Peyer's patch (tissue), 4 donors: ENCODE measurements around the gene CWC27. TPM values are rescaled to one million over a fixed set of nuclear protein-coding genes. Genes with fewer than 3 reads are reported as not detected.
"Not testable (repeated sequence)": the region's sequence is repeated elsewhere in the genome, so short reads cannot be mapped to it uniquely, and the experiment has no call there.

ENCODE experiments used
- DNase-seq, 3 donors: peaks; one replicate each; pipeline ENCODE4 v3.0.0-alpha.2; 2017 to 2019
- H3K27ac ChIP-seq, 4 donors: fragments of 200-600 bp; sonication (generic); one replicate each; pipeline ENCODE4 v1.5.1; 2016 to 2019
- H3K27me3 ChIP-seq, 2 donors: fragments of 200-600 bp; sonication (generic); one replicate each; pipeline ENCODE4 v1.5.1; 2019
- H3K36me3 ChIP-seq, 3 donors: fragments of 200-600 bp; sonication (generic); one replicate each; pipeline ENCODE4 v1.5.1; 2016 to 2019
- H3K4me1 ChIP-seq, 4 donors: fragments of 200-600 bp; sonication (generic); one replicate each; pipeline ENCODE4 v1.5.1; 2016 to 2019
- H3K4me3 ChIP-seq, 4 donors: fragments of 200-600 bp; sonication (generic); 1 replicate in 3 of 4; 2 replicates in 1 of 4; pipeline ENCODE4 v1.5.1; 2016 to 2019; ENCODE audit warnings: mild to moderate bottlenecking in 1 of 4
- H3K9me3 ChIP-seq, 4 donors: fragments of 200-600 bp; sonication (generic); one replicate each; pipeline ENCODE4 v1.5.1; 2016 to 2019; ENCODE audit warnings: mild to moderate bottlenecking in 1 of 4
- CTCF ChIP-seq, 6 experiments: fragments of 450-650 bp in 4 of 6; fragments of 200-600 bp in 2 of 6; sonication (generic) in 1 of 6; IDR thresholded peaks; one replicate each; pipeline ENCODE4 v1.5.1; 2017 to 2019; ENCODE audit warnings: antibody characterized with exemption in 6 of 6, mild to moderate bottlenecking in 3 of 6, moderate library complexity in 1 of 6
- POLR2A ChIP-seq, 2 donors: fragments of 450-650 bp; IDR thresholded peaks; one replicate each; pipeline ENCODE4 v1.5.1; 2017; ENCODE audit warnings: antibody characterized with exemption in 2 of 2, mild to moderate bottlenecking in 2 of 2, moderate library complexity in 2 of 2
- total RNA-seq, 4 donors: library from RNA; depleted of rRNA; stranded (reverse); fragments of >200 nt; gene quantifications; one replicate each; pipeline ENCODE4 v1.1.0, GENCODE V29; 2016

The CWC27 gene
- total RNA-seq, 4 donors from 2014 or later: 10.9 to 24.8 (median 13.6) TPM

- Histone ChIP-seq H3K27me3 (no peaks in the 10 kb centered on the region), H3K4me3 (no peak overlapping the region), H3K27ac (no peak overlapping the region), H3K4me1 (no peaks in the 10 kb centered on the region), H3K36me3 (no peaks in the 10 kb centered on the region), H3K9me3 (no peaks in the 10 kb centered on the region)
- no peak for DNase-seq
- TF ChIP-seq CTCF (IDR thresholded peaks at IDR 0.05) (no peak), POLR2A (IDR thresholded peaks at IDR 0.05) (no peak)
These were observed 115.2 kb downstream of the CWC27 start for GRCh38 chr5:64883912-64884311.

GRCh38 chr5:64884541-64884940 is 115.8 kb downstream of the CWC27 start:
- DNase-seq: no peak
- TF ChIP-seq CTCF (IDR thresholded peaks at IDR 0.05) (no peak), POLR2A (IDR thresholded peaks at IDR 0.05) (no peak)
- Histone ChIP-seq H3K4me3 (no peak overlapping the region), H3K27me3 (no peaks in the 10 kb centered on the region), H3K27ac (no peak overlapping the region), H3K9me3 (no peaks in the 10 kb centered on the region), H3K4me1 (no peaks in the 10 kb centered on the region), H3K36me3 (no peaks in the 10 kb centered on the region)

GRCh38 chr5:64887910-64888309 is 119.2 kb downstream of the CWC27 start:
- H3K9me3 ChIP-seq: no peaks in the 10 kb centered on the region
- H3K4me3 ChIP-seq: no peak overlapping the region
- no peaks in the 10 kb centered on the region for H3K27me3 ChIP-seq
- H3K27ac ChIP-seq: no peak overlapping the region
- DNase-seq: no peak
- no peaks in the 10 kb centered on the region for H3K36me3 ChIP-seq
- H3K4me1 ChIP-seq: no peaks in the 10 kb centered on the region
- TF ChIP-seq POLR2A (IDR thresholded peaks at IDR 0.05) (no peak), CTCF (IDR thresholded peaks at IDR 0.05) (no peak)

- DNase-seq: no peak
- Histone ChIP-seq H3K27ac (no peak overlapping the region), H3K4me3 (no peak overlapping the region)
These were observed 127.0 kb downstream of the CWC27 start for GRCh38 chr5:64895748-64896147.

GRCh38 chr5:64899838-64900237 is 131.1 kb downstream of the CWC27 start:
- no peak overlapping the region for H3K4me3 ChIP-seq
- TF ChIP-seq POLR2A (IDR thresholded peaks at IDR 0.05) (no peak), CTCF (IDR thresholded peaks at IDR 0.05) (no peak)
- DNase-seq: no peak
- H3K4me1 ChIP-seq: no peaks in the 10 kb centered on the region
- no peaks in the 10 kb centered on the region for H3K27me3 ChIP-seq
- H3K9me3 ChIP-seq: no peaks in the 10 kb centered on the region
- H3K36me3 ChIP-seq: no peaks in the 10 kb centered on the region
- H3K27ac ChIP-seq: no peak overlapping the region

More at GRCh38 chr5:64895748-64896147, 127.0 kb downstream of the CWC27 start:
- H3K27me3 ChIP-seq: no peaks in the 10 kb centered on the region
- no peaks in the 10 kb centered on the region for H3K4me1 ChIP-seq
- TF ChIP-seq CTCF (IDR thresholded peaks at IDR 0.05) (no peak), POLR2A (IDR thresholded peaks at IDR 0.05) (no peak)
- H3K9me3 ChIP-seq: no peaks in the 10 kb centered on the region
- no peaks in the 10 kb centered on the region for H3K36me3 ChIP-seq

GRCh38 chr5:64900618-64901017 is 131.9 kb downstream of the CWC27 start:
- TF ChIP-seq CTCF (IDR thresholded peaks at IDR 0.05) (no peak), POLR2A (IDR thresholded peaks at IDR 0.05) (no peak)
- DNase-seq: no peak
- Histone ChIP-seq H3K27me3 (no peaks in the 10 kb centered on the region), H3K36me3 (no peaks in the 10 kb centered on the region), H3K27ac (no peak overlapping the region), H3K4me1 (no peaks in the 10 kb centered on the region), H3K4me3 (no peak overlapping the region), H3K9me3 (no peaks in the 10 kb centered on the region)

GRCh38 chr5:64907399-64907798 is 138.7 kb downstream of the CWC27 start:
- not testable (repeated sequence) for H3K9me3 ChIP-seq, DNase-seq, H3K27ac ChIP-seq, H3K36me3 ChIP-seq, H3K27me3 ChIP-seq, H3K4me3 ChIP-seq, H3K4me1 ChIP-seq
